Liver (tissue), 9 donors: ENCODE measurements around the gene RBFOX1. TPM values are rescaled to one million over a fixed set of nuclear protein-coding genes. Genes with fewer than 3 reads are reported as not detected.

Experiments used
- DNase-seq: peaks from one replicate; pipeline ENCODE4 v3.0.0-alpha.2; 2017; ENCODE audit warnings: low spot score
- H3K27ac ChIP-seq, 2 donors: one replicate each; pipeline ENCODE4 v1.7.0; 2013; ENCODE audit warnings: inconsistent platforms in 2 of 2, low read length in 2 of 2, control low read depth in 1 of 2, low read depth in 1 of 2, mild to moderate bottlenecking in 1 of 2
- H3K27me3 ChIP-seq, 4 donors: one replicate each; pipeline versions ENCODE4 v1.6.1 to v1.7.0; 2013; ENCODE audit warnings: low read length in 3 of 4, inconsistent platforms in 1 of 4, mild to moderate bottlenecking in 1 of 4, moderate library complexity in 1 of 4; ENCODE audit not compliant: control insufficient read depth in 4 of 4, insufficient read depth in 4 of 4
- H3K36me3 ChIP-seq, 4 donors: one replicate each; pipeline versions ENCODE4 v1.6.1 to v1.7.0; 2013; ENCODE audit warnings: low read length in 3 of 4, mild to moderate bottlenecking in 3 of 4, low read depth in 1 of 4, moderate library complexity in 1 of 4; ENCODE audit not compliant: control insufficient read depth in 4 of 4, insufficient read depth in 3 of 4
- H3K4me1 ChIP-seq, 4 donors: one replicate each; pipeline versions ENCODE4 v1.6.1 to v1.7.0; 2013; ENCODE audit warnings: low read length in 3 of 4, mild to moderate bottlenecking in 3 of 4, moderate library complexity in 1 of 4; ENCODE audit not compliant: control insufficient read depth in 4 of 4, insufficient read depth in 4 of 4
- H3K4me3 ChIP-seq, 3 donors: one replicate each; pipeline versions ENCODE4 v1.6.1 to v1.7.0; 2013; ENCODE audit warnings: low read length in 3 of 3, control low read depth in 1 of 3, low read depth in 1 of 3, mild to moderate bottlenecking in 1 of 3
- H3K9ac ChIP-seq, 2 donors: one replicate each; pipeline ENCODE4 v1.7.0; 2013; ENCODE audit warnings: low read length in 2 of 2, mild to moderate bottlenecking in 2 of 2, moderate library complexity in 2 of 2, control low read depth in 1 of 2, low read depth in 1 of 2
- H3K9me3 ChIP-seq, 4 donors: one replicate each; pipeline versions ENCODE4 v1.6.1 to v1.7.0; 2013; ENCODE audit warnings: low read length in 3 of 4; ENCODE audit not compliant: control insufficient read depth in 4 of 4
- CTCF ChIP-seq: fragments of 150-350 bp; IDR thresholded peaks from 2 replicates; pipeline ENCODE4 v1.5.1; 2017; ENCODE audit warnings: improper control_type of control experiment, low read depth, low read length; ENCODE audit not compliant: missing input control
- EGR1 ChIP-seq, 2 donors: IDR thresholded peaks; 2 replicates each; pipeline ENCODE4 v1.6.1; 2016 to 2018; ENCODE audit warnings: antibody characterized with exemption in 2 of 2, low read depth in 2 of 2
- FOXA1 ChIP-seq: IDR thresholded peaks from 2 replicates; pipeline ENCODE4 v1.6.1; 2016; ENCODE audit warnings: antibody characterized with exemption
- FOXA2 ChIP-seq: IDR thresholded peaks from 2 replicates; pipeline ENCODE4 v1.6.1; 2016; ENCODE audit warnings: antibody characterized with exemption
- GABPA ChIP-seq, 2 donors: IDR thresholded peaks in 1 of 2; conservative IDR thresholded peaks in 1 of 2; 2 replicates each; pipeline ENCODE4 v1.6.1; 2016; ENCODE audit warnings: antibody characterized with exemption in 2 of 2, mild to moderate bottlenecking in 1 of 2, moderate library complexity in 1 of 2
- HNF4A ChIP-seq, 2 donors: conservative IDR thresholded peaks; 2 replicates each; pipeline ENCODE4 v1.6.1; 2016; ENCODE audit warnings: antibody characterized with exemption in 2 of 2, mild to moderate bottlenecking in 2 of 2
- JUND ChIP-seq, 2 donors: IDR thresholded peaks; 2 replicates each; pipeline ENCODE4 v1.6.1; 2016; ENCODE audit warnings: antibody characterized with exemption in 2 of 2
- MAX ChIP-seq: IDR thresholded peaks from 2 replicates; pipeline ENCODE4 v1.6.1; 2016; ENCODE audit warnings: antibody characterized with exemption
- NR2F2 ChIP-seq: IDR thresholded peaks from 2 replicates; pipeline ENCODE4 v1.6.1; 2016; ENCODE audit warnings: antibody characterized with exemption
- RAD21 ChIP-seq, 2 donors: IDR thresholded peaks; 2 replicates each; pipeline ENCODE4 v1.6.1; 2016; ENCODE audit warnings: antibody characterized with exemption in 2 of 2, mild to moderate bottlenecking in 2 of 2
- REST ChIP-seq: IDR thresholded peaks from 2 replicates; pipeline ENCODE4 v1.6.1; 2016; ENCODE audit warnings: antibody characterized with exemption, mild to moderate bottlenecking
- TAF1 ChIP-seq: conservative IDR thresholded peaks from 2 replicates; pipeline ENCODE4 v1.6.1; 2016; ENCODE audit warnings: antibody characterized with exemption, mild to moderate bottlenecking
- YY1 ChIP-seq: IDR thresholded peaks from 2 replicates; pipeline ENCODE4 v1.6.1; 2016; ENCODE audit warnings: antibody characterized with exemption, mild to moderate bottlenecking
- WGBS: extraction: QIAGEN DNeasy Blood & Tissue Kit; methylation state at CpG from one replicate; pipeline ENCODE4 v1.1.7; 2013; 5-methylcytosine and 5-hydroxymethylcytosine counted together
- polyA plus RNA-seq, 2 donors: library from polyadenylated mRNA; stranded (reverse) in 1 of 2; unstranded in 1 of 2; fragments of 200-250 nt in 1 of 2; fragments of >200 nt in 1 of 2; fragmentation: Nextera tagmentation in 1 of 2; extraction: Ambion mirVana in 1 of 2; gene quantifications; one replicate each; pipeline versions ENCODE4 v1.2.1 to v1.2.3, GENCODE V29; 2013 to 2015
- total RNA-seq, 2 donors: library from RNA; depleted of rRNA; stranded (reverse); fragments of >200 nt; gene quantifications; one replicate each; pipeline ENCODE4 v1.2.3, GENCODE V29; 2014
- donor health status: healthy.
- donor health status: healthy.
- donor health status: healthy.
- donor health status: healthy.
- donor health status: healthy.

RBFOX1 gene
- total and polyA plus RNA-seq, 4 donors = not detected

- Histone ChIP-seq H3K4me3 (no peak overlapping the region), H3K27me3 (no peaks in the 10 kb centered on the region), H3K9me3 (no peaks in the 10 kb centered on the region), H3K9ac (no peak overlapping the region), H3K36me3 (no peaks in the 10 kb centered on the region), H3K4me1 (no peaks in the 10 kb centered on the region), H3K27ac (no peak overlapping the region)
- TF ChIP-seq NR2F2 = no peak
- no peak for TF ChIP-seq GABPA (IDR thresholded peaks at IDR 0.05 in 1 of 2, conservative IDR thresholded peaks at IDR 0.05 in 1 of 2)
- no peak for TF ChIP-seq EGR1 (IDR thresholded peaks at IDR 0.05; ENCODE audit: low read depth in 2 of 2)
- TF ChIP-seq YY1 = no peak
- no peak for TF ChIP-seq REST
- no peak for TF ChIP-seq JUND (IDR thresholded peaks at IDR 0.05)
- no peak for TF ChIP-seq HNF4A (conservative IDR thresholded peaks at IDR 0.05)
- 59% methylated on average over 5 of the region's 5 CpGs for WGBS
- no peak for DNase-seq
These were observed 44.6 kb downstream of the RBFOX1 start for GRCh38 chr16:7377231-7377630.

- Histone ChIP-seq H3K9me3 (no peaks in the 10 kb centered on the region), H3K4me3 (no peak overlapping the region), H3K4me1 (no peaks in the 10 kb centered on the region), H3K27me3 (no peaks in the 10 kb centered on the region), H3K27ac (no peak overlapping the region), H3K9ac (no peak overlapping the region), H3K36me3 (no peaks in the 10 kb centered on the region)
- 74% methylated on average over 16 of the region's 16 CpGs for WGBS
- no peak for TF ChIP-seq FOXA2
- TF ChIP-seq HNF4A (conservative IDR thresholded peaks at IDR 0.05) = no peak
- no peak for TF ChIP-seq TAF1
- no peak for TF ChIP-seq CTCF
- TF ChIP-seq JUND (IDR thresholded peaks at IDR 0.05) = no peak
- no peak for TF ChIP-seq GABPA (IDR thresholded peaks at IDR 0.05 in 1 of 2, conservative IDR thresholded peaks at IDR 0.05 in 1 of 2)
- no peak for TF ChIP-seq MAX
- no peak for TF ChIP-seq RAD21 (IDR thresholded peaks at IDR 0.05)
- no peak for TF ChIP-seq EGR1 (IDR thresholded peaks at IDR 0.05; ENCODE audit: low read depth in 2 of 2)
- no peak for TF ChIP-seq FOXA1
- no peak for DNase-seq
These were observed 45.5 kb downstream of the RBFOX1 start for GRCh38 chr16:7378024-7378695.
